GM10266 (cell line): ENCODE data around the gene TEKT3.

Source experiments
- DNase-seq: peaks from one replicate; pipeline ENCODE4 v3.0.0; 2012; ENCODE audit errors: extremely low spot score
- TF ChIP-seq, protein P1 (sequence below): IDR thresholded peaks from 2 replicates; pipeline ENCODE4 v1.5.1; 2012; ENCODE audit warnings: mild to moderate bottlenecking, low read depth; ENCODE audit not compliant: control insufficient read depth, insufficient read depth; ENCODE audit errors: missing control alignments

Gene TEKT3

GRCh38 chr17:15256689-15257088 is 84.7 kb downstream of the TEKT3 start:
- TF ChIP-seq, protein P1, sequence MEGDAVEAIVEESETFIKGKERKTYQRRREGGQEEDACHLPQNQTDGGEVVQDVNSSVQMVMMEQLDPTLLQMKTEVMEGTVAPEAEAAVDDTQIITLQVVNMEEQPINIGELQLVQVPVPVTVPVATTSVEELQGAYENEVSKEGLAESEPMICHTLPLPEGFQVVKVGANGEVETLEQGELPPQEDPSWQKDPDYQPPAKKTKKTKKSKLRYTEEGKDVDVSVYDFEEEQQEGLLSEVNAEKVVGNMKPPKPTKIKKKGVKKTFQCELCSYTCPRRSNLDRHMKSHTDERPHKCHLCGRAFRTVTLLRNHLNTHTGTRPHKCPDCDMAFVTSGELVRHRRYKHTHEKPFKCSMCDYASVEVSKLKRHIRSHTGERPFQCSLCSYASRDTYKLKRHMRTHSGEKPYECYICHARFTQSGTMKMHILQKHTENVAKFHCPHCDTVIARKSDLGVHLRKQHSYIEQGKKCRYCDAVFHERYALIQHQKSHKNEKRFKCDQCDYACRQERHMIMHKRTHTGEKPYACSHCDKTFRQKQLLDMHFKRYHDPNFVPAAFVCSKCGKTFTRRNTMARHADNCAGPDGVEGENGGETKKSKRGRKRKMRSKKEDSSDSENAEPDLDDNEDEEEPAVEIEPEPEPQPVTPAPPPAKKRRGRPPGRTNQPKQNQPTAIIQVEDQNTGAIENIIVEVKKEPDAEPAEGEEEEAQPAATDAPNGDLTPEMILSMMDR = no peak
- DNase-seq = no peak

DNA sequence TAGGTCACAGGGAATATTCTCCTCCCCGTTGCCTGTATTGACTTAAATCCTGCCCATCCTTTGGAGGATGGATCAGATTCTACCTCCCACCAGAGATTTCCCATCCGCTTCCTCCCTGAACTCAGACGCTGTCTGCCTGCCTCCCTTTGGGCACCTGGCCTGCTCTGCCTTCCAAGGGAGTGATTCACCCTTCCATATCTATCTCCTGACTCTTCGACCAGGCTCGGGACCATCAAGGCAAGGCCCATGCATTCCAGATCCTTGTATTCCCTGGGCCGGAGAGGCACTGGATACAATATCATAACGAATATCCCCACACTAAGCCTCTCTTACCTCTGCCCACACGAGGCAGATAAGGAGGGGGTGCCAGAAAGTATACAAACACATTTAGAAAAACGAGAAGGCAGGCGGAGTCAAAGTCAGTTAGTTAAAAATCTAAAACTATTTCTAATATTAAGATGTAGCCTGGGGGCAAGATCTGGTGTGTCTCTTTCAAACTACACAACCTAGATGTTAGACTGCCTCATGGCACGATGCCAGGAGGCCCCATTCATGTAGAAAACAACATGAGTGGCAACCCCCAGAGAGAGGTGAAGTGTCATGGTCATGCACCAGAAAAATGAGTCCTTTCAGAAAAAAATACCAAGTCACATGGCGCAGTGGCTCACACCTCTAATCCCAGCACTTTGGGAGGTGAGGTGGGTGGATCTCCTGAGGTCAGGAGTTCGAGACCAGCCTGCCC is 85.5 kb downstream of the TEKT3 start:
- no peak for DNase-seq
- TF ChIP-seq, protein P1 = no peak
